ENCODE measurements around the gene NLGN1.
A peak's percentile ranks its signal among the peaks of the same experiment; 100 is the strongest.

NLGN1 gene

DNA sequence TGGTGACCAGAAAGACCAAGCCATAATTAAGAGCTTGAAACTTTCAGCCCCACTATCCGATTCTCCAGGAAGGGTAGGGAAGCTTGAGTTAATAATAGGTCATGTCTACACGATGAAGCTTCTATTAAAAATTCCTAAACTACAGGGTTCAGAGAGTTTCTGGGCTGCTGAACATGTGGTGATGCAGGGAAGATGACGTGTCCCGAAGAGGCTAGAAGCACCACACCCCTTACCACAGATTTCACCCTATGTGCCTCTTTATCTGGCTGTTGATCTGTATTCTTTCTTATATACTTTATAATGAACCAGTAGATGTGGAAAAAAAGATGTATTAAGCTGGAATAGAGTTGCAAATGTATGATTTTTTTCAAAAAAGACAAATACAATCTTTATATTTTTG, 473.4 kb downstream of the NLGN1 start:
- no peak for DNase-seq (ENCODE audit: low read depth)
- no peak overlapping the region for H3K4me3 ChIP-seq (ENCODE audit: control insufficient read depth, low read depth, low read length)
- TF ChIP-seq, protein P1, sequence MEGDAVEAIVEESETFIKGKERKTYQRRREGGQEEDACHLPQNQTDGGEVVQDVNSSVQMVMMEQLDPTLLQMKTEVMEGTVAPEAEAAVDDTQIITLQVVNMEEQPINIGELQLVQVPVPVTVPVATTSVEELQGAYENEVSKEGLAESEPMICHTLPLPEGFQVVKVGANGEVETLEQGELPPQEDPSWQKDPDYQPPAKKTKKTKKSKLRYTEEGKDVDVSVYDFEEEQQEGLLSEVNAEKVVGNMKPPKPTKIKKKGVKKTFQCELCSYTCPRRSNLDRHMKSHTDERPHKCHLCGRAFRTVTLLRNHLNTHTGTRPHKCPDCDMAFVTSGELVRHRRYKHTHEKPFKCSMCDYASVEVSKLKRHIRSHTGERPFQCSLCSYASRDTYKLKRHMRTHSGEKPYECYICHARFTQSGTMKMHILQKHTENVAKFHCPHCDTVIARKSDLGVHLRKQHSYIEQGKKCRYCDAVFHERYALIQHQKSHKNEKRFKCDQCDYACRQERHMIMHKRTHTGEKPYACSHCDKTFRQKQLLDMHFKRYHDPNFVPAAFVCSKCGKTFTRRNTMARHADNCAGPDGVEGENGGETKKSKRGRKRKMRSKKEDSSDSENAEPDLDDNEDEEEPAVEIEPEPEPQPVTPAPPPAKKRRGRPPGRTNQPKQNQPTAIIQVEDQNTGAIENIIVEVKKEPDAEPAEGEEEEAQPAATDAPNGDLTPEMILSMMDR (conservative IDR thresholded peaks at IDR 0.05; ENCODE audit: control insufficient read depth, insufficient read depth, low read depth, low read length) = no peak

DNA sequence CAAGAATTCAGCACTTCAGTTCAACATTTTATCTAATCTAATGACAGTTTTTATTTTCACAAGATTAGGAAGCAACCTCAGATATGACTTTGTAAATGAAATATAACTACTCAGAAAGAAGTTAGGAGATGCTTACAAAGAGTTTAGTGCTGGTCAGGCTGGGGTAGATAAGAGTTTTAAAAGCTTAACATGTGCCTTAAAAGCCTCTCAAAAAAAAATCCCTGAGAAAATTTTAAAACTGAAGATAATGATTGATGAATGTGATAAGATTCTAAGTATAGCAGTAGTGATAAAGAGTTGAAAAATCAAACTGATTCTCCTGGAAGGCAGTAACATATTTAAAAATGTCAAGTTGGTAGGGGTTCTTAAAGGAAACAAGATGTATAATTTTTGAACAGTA, 478.2 kb downstream of the NLGN1 start:
- H3K4me3 ChIP-seq (ENCODE audit: control insufficient read depth, low read depth, low read length) = no peak overlapping the region
- TF ChIP-seq, protein P1 (conservative IDR thresholded peaks at IDR 0.05; ENCODE audit: control insufficient read depth, insufficient read depth, low read depth, low read length) = no peak
- no peak for DNase-seq (ENCODE audit: low read depth)

DNA sequence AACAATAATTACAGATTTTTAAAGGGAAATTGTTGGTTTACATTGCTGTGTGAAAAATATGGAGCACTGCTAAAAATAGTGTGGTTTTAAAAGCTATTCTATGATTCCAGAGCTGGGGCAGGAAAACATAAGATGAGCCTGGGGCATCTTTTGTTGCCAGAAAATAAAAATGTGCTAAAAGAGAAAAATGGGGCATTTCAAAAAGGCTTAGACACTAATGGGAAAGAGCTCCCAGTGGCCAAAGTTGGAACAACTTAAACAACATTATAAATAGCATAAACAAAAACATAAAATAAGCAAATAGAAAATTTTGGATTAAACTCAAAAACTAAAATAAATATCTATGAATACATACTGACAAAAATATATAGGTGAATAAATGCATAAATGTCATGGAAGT, 478.9 kb downstream of the NLGN1 start:
- DNase-seq (ENCODE audit: low read depth) = peak; percentile 12
- TF ChIP-seq, protein P1 (conservative IDR thresholded peaks at IDR 0.05; ENCODE audit: control insufficient read depth, insufficient read depth, low read depth, low read length) = peak; percentile 39
- no peak overlapping the region for H3K4me3 ChIP-seq (ENCODE audit: control insufficient read depth, low read depth, low read length)

DNA sequence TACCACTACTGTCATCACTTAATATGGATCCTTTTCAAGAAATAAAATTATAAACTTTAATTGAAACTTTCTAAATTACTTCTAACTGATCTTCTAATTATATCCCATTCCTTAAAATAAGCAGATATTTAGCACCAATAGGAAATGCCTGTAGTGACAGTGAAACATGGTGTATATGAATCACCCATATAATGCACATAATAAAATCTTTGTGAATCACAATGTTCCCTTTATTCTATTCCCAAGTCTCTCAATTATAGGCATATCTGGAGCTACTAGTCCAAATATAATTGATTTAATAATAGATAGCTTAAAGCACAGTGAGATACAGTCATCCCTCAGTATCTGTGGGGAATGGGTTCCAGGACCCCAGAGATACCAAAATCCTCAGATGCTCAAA, 490.3 kb downstream of the NLGN1 start:
- TF ChIP-seq, protein P1 (conservative IDR thresholded peaks at IDR 0.05; ENCODE audit: control insufficient read depth, insufficient read depth, low read depth, low read length) = no peak
- no peak overlapping the region for H3K4me3 ChIP-seq (ENCODE audit: control insufficient read depth, low read depth, low read length)
- no peak for DNase-seq (ENCODE audit: low read depth)

DNA sequence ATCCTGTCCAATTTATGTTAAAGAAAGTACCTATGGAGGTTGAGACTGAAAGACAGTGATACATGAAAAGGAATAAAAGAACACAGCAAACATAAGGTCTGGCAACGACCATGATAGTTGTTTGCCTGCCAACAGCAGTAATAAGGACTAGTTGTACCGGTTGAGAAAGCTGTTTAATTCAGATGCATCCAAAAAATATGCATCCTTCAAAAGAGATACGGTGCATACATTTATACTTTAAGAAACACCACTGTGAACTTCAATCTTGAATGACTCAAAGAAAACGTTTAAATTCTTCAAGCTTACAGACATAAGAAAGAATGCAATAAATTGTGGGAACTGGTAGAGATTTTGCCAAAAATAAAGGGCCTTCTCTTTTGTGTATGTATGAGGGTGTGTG, 492.1 kb downstream of the NLGN1 start:
- no peak for DNase-seq (ENCODE audit: low read depth)
- H3K4me3 ChIP-seq (ENCODE audit: control insufficient read depth, low read depth, low read length) = no peak overlapping the region
- TF ChIP-seq, protein P1 (conservative IDR thresholded peaks at IDR 0.05; ENCODE audit: control insufficient read depth, insufficient read depth, low read depth, low read length) = no peak

DNA sequence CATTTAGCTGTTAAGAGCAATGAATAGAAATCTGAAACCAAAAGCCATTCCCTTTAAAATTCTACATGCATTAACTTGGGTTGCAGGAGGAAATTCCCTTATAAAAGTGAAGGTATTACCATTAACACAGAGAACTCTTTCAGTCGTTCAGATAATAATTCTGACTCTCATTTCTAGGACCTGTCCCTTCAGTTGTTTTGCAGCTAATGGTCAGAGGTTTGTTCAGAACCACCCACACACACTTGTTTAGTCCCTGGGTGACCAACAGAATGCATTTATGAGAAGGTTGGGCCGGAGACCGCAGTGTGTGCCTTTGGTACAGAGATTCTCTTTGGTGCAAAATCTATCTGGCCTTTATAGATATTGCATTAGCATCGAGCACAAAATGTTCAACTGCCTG, 492.5 kb downstream of the NLGN1 start:
- TF ChIP-seq, protein P1 (conservative IDR thresholded peaks at IDR 0.05; ENCODE audit: control insufficient read depth, insufficient read depth, low read depth, low read length) = no peak
- DNase-seq (ENCODE audit: low read depth) = no peak
- H3K4me3 ChIP-seq (ENCODE audit: control insufficient read depth, low read depth, low read length) = no peak overlapping the region
